GM21619 (cell line): ENCODE measurements around the gene RNF114.
"Not testable (repeated sequence)": the region's sequence is repeated elsewhere in the genome, so short reads cannot be mapped to it uniquely, and the experiment has no call there.

Experiments
- ATAC-seq: cut with Tn5 transposase; IDR thresholded peaks from one replicate; pipeline ENCODE4 v1.9.1; 2021; ENCODE audit not compliant: unreplicated experiment

The RNF114 gene

DNA sequence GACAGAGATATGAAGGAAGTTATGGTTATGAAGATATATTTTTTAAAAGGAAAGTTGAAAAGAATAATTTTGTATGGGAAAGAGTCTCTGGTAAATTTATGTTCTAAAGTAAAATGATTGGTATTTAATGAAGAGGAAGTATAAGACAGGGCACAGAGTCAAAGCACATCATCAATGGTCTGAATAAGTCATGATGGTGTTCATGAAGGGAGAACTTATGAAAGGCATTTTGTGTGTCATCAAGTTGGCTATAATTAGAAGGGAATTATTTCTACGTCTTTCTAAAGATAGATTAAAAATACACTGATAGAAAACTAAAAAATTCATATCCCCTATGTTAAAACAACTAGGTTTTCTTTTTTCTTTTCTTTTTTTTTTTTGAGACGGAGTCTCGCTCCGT, 25.2 kb downstream of the RNF114 start:
- no peak for ATAC-seq

- no peak for ATAC-seq
These were observed 29.0 kb downstream of the RNF114 start for GRCh38 chr20:49964964-49965780.

DNA sequence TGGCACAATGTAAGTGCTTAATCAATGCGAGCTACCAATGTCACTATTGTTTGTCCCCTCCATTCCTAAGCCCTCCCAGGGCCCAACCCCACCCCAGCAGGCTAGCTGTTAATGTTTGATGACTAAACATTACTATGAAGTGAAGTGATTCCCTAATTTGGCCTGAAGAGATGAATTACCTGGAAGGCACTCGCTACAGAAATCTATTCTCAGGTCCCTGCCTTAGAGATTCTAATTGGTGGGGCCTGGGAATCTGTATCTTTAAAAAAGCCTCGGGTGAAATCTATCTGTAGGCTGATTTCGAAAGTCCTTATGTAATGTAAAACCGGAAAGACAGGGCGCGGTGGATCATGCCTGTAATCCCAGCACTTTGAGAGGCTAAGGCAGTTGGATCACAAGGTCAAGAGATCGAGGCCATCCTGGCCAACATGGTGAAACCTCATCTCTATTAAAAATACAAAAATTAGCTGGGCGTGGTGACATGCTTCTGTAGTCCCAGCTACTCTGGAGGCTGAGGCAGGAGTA, 29.6 kb downstream of the RNF114 start:
- no peak for ATAC-seq

DNA sequence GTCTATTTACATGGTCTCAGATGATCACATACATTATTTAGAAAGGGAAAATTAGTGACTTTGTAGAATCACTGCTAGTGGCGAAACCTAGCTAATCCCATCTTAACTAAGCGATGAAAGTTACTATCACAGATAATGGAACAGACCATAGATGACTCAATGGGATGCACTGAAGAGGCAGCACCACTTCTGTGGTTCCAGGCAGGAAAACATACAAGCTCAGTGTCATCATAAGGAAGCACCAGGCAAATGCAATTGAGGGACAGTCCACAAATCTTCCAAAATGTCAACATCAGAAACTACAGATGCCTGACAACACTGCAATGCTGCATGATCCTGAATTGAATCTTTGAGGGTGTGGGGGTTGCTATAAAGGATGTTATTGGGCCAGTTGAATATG, 30.7 kb downstream of the RNF114 start:
- no peak for ATAC-seq

DNA sequence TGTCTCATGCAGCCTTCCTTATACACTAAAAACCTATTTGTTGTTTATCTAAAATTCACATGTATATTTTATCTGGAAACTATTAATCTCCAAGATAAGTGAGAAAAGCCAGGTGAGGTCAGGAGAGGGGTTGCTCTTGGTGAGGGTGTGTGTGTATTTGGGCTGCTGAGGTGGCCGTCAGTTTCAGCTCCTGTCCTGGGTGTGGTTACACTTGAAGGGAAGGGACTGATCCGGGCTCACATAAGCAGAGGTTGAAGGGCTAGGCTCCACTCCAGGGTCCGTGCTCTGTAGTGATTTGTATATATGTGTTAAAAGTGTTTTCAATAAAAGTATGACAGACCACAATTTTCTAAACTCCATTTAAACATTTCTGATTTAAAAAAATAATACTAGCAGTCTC, 33.0 kb downstream of the RNF114 start:
- no peak for ATAC-seq

- no peak for ATAC-seq
These were observed 33.7 kb downstream of the RNF114 start for GRCh38 chr20:49969946-49970345.

GRCh38 chr20:49970498-49970897, 34.3 kb downstream of the RNF114 start:
- no peak for ATAC-seq

GRCh38 chr20:49973981-49974380, 37.8 kb downstream of the RNF114 start:
- ATAC-seq, result no peak

DNA sequence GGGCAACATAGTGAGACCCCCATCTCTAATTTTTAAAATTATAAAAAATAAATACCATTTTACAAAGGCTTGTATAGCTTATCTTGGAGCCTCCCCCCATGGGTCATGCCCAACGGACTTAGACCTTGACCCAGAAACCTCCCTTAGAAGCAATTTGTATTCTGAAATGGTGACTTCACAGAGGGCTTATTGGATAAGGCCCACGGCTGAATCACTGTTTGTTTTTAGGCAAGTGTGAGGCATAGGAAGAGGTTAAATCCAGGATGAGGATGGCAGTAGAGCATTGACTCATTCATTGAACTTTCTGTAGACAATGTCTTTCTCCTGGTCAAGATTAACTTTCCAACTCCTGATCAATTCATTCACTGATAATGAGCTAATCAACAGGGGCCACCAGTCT, 40.3 kb downstream of the RNF114 start:
- ATAC-seq, result no peak

- ATAC-seq, result not testable (repeated sequence)
These were observed 41.5 kb downstream of the RNF114 start for GRCh38 chr20:49977740-49978139.

GRCh38 chr20:49978685-49979029, 42.5 kb downstream of the RNF114 start:
- no peak for ATAC-seq

DNA sequence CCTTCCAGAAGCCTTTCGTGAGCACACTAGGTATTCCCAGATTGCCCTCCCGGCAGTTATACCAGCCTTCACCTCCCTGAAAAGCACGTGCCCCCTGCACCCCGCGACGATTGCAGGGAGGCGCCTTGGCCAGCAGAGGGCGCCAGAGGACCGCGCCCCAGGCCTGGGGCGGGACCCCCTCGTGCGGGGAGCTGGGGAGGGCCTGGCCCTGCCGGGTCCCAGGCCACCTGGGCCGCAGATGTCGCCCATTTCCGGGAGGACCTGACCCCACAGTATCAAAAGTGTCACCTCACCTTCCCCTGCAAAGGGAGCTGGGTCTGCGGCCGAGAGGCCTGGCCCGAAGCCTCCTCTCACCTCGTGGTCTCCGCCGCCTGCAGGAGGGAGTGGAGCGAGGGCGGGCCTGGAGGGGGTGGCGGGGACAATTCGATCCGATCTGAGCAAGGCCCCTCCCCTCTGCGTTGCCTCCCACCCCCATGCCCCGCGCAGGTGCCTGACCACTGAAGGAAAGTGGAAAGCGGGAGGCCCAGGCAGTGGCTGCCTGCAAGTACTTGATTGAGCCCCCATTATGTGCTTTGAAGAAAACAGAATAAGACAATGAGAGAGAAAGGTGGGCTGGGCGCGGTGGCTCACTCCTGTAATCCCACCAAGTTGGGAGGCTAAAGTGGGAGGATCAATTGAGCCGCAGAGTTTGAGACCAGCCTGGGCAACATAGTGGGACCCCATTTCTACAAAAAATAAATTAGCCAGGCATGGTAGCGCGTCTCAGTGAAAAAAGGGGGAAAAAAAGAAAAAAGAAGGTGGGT, 43.0 kb downstream of the RNF114 start:
- no peak for ATAC-seq

DNA sequence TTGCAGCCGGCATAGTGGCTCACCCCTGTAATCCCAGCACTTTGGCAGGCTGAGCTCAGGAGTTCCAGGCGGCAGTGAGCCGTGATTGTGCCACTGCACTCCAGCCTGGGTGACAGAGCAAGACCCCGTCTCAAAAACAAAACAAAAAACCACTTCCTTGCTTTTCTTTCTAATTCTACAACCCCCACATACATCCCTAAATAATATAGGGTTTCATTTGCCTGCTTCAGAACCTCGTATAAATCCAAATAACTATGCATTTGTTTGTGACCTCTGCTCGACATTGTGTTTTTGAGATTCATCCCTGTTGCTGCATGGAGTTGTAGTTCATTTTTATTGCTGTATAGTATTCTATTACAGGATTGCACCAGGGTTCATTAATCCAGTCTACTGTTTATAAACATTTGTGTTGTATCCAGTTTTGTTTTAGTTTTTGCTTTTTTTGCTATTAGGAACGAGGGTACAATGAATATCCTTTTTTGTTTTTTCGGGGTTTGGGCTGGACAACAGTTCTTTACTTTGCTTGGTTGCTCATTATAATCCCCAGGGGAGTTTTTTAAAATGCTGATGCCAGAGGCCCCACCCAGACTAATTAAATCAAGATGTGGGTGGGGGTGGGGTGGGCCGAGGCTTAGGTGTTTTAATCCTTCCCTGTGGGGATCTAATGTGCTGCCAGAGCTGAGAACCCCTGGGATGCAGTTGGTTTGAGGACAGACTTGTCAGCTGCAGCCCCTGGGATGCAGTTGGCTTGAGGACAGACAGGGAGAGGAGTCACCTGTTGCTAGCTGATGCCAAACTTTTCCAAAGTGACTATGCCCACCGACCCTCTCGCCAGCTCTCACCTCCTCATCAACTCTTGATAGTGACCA, 44.2 kb downstream of the RNF114 start:
- ATAC-seq, result no peak

- ATAC-seq, result no peak
These were observed 45.2 kb downstream of the RNF114 start for GRCh38 chr20:49981218-49982071.

GRCh38 chr20:49982072-49982345, 45.8 kb downstream of the RNF114 start:
- no peak for ATAC-seq

DNA sequence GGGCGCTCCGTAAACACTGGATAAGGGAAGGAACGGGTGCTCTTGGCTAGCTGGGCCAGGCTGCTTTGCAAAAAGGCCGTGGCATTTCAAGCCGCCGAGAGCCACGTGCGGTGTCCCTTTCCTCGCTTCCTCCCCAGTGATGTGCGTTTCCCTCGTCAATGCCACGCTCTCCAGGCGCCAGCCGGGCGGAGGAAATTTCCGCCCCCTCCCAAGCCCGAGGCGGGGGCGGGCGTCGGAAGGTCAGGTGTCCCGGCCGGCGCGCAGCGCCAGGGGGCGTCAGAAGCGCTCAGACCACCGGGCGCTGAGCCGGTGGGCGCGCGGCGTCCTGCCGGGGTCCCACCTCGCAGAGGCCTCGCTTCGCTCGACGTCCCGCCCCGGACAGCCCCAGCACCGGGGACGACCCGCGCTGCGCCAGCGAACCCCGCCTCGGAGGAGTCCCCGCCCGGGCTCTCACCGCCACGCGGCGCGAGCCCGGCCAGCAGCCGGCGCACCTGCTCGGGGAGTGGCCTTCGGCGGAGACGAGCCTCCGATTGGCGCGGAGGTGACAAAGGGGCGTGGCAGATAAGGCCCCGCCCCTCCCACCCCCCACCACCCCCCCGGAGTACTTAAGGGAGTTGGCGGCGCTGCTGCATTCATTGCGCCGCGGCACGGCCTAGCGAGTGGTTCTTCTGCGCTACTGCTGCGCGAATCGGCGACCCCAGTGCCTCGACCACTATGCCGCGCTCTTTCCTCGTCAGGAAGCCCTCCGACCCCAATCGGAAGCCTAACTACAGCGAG, 46.3 kb downstream of the RNF114 start, which contains the start of gene SNAI1:
Gene SNAI1 (plus strand): TSS at position 635 of the 777 bp plus-strand sequence. CDS start 80 bp downstream, at position 715.
- peak; percentile 70 for ATAC-seq

DNA sequence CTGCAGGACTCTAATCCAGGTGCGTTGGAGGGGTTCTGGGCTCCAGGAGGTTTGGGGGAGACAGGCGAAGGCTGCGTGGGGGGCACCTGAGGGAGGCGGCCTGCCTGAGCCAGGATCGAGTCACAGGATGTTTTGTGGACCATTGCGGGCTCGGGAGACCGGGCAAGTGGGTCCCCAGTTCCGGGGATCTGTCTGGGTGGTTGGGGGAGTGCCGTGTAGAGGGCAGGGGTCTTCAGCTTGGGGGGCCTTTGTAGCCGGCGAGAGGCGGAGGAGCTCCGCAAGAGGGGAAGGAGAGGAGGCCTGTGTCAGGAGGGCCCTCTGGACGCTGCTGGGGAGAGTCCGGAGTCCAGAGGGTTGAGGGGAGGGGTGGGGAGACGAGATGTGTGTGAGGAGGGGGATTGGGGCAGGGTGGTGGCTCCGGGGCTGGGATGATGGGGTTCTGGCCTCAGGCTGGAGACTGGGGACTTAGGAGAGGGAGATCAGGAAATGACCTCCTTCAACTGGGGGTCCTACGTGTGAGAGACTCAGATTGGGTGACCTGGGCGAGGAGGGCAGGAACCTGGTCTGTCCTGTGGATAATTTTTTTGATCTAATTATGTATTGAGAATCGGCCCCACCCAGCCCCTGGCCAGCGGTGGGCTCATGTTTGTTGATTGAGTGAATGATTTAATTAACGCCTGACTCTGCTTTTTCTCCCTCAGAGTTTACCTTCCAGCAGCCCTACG, 47.1 kb downstream of the RNF114 start:
- ATAC-seq, result peak; percentile 3

DNA sequence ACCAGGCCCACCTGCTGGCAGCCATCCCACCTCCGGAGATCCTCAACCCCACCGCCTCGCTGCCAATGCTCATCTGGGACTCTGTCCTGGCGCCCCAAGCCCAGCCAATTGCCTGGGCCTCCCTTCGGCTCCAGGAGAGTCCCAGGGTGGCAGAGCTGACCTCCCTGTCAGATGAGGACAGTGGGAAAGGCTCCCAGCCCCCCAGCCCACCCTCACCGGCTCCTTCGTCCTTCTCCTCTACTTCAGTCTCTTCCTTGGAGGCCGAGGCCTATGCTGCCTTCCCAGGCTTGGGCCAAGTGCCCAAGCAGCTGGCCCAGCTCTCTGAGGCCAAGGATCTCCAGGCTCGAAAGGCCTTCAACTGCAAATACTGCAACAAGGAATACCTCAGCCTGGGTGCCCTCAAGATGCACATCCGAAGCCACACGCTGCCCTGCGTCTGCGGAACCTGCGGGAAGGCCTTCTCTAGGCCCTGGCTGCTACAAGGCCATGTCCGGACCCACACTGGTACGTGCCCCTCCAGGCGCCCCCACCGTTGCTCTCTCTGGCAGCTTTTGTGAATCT, 47.7 kb downstream of the RNF114 start:
- no peak for ATAC-seq
